HepG2 (cell line): ENCODE results near the gene PGA5.

Experiments used
- DPF2 ChIP-seq: sonication (generic); formaldehyde crosslinking; IDR thresholded peaks from 2 replicates; pipeline ENCODE4 v1.4.0; 2020; ENCODE audit warnings: mild to moderate bottlenecking, low read depth, missing genetic modification reagents, borderline replicate concordance
- MAZ ChIP-seq, 2 experiments: sonication (generic) in 1 of 2; formaldehyde crosslinking in 1 of 2; IDR thresholded peaks; 2 replicates each; pipeline versions ENCODE4 v1.5.0 to v1.6.1; 2012 to 2020; ENCODE audit warnings: low read depth in 2 of 2, mild to moderate bottlenecking in 2 of 2, borderline replicate concordance in 1 of 2, improper control_type of control experiment in 1 of 2, low read length in 1 of 2, missing genetic modification reagents in 1 of 2, moderate library complexity in 1 of 2
- MBD4 ChIP-seq: IDR thresholded peaks from 2 replicates; pipeline ENCODE4 v1.6.1; 2012; ENCODE audit warnings: low read length, inconsistent platforms, borderline replicate concordance
- MEIS1 ChIP-seq: sonication (generic); formaldehyde crosslinking; IDR thresholded peaks from 2 replicates; pipeline ENCODE4 v1.9.0; 2021; ENCODE audit warnings: mild to moderate bottlenecking, missing genetic modification reagents, moderate library complexity, borderline replicate concordance
- POLR2G ChIP-seq: fragments of 200-400 bp; formaldehyde crosslinking; IDR thresholded peaks from 2 replicates; pipeline ENCODE4 v1.6.1; 2018; ENCODE audit warnings: mild to moderate bottlenecking, low read depth, low read length, moderate library complexity
- SMAD1 ChIP-seq: sonication (generic); formaldehyde crosslinking; IDR thresholded peaks from 2 replicates; pipeline ENCODE4 v1.4.0; 2020; ENCODE audit warnings: missing genetic modification reagents, low read depth, mild to moderate bottlenecking, borderline replicate concordance
- SP2 ChIP-seq: sonication (generic); formaldehyde crosslinking; IDR thresholded peaks from 2 replicates; pipeline ENCODE4 v1.5.1; 2020; ENCODE audit warnings: mild to moderate bottlenecking, missing genetic modification reagents
- ZNF274 ChIP-seq: sonication (generic); formaldehyde crosslinking; IDR thresholded peaks from 2 replicates; pipeline ENCODE4 v1.5.1; 2020; ENCODE audit warnings: mild to moderate bottlenecking, missing genetic modification reagents
- ZNF282 ChIP-seq: fragments of 450-650 bp; IDR thresholded peaks from 2 replicates; pipeline ENCODE4 v1.6.1; 2018; ENCODE audit not compliant: partially characterized antibody
- ZNF549 ChIP-seq: sonication (generic); formaldehyde crosslinking; IDR thresholded peaks from 2 replicates; pipeline ENCODE4 v1.5.0; 2020; ENCODE audit warnings: missing genetic modification reagents
- TF ChIP-seq, protein P1 (sequence below): IDR thresholded peaks from 2 replicates; pipeline ENCODE4 v1.6.1; 2016; ENCODE audit warnings: low read depth, missing genetic modification reagents, missing compliant biosample characterization
- TF ChIP-seq, protein P2 (sequence below), 2 experiments: sonication (generic) in 1 of 2; formaldehyde crosslinking in 1 of 2; IDR thresholded peaks; 2 replicates each; pipeline versions ENCODE4 v1.5.1 to v1.6.1; 2011 to 2020; ENCODE audit warnings: borderline replicate concordance in 1 of 2, low read depth in 1 of 2, low read length in 1 of 2, mild to moderate bottlenecking in 1 of 2, missing genetic modification reagents in 1 of 2, moderate library complexity in 1 of 2
- TF ChIP-seq, protein P3 (sequence below), 2 experiments: IDR thresholded peaks; 2 replicates each; pipeline ENCODE4 v1.6.1; 2011 to 2012; ENCODE audit warnings: low read length in 2 of 2, borderline replicate concordance in 1 of 2, low read depth in 1 of 2, mild to moderate bottlenecking in 1 of 2, moderate library complexity in 1 of 2
- TF ChIP-seq, protein P4 (sequence below): sonication (generic); formaldehyde crosslinking; IDR thresholded peaks from 2 replicates; pipeline ENCODE4 v1.5.0; 2020; ENCODE audit warnings: mild to moderate bottlenecking, missing genetic modification reagents, moderate library complexity

DNA sequence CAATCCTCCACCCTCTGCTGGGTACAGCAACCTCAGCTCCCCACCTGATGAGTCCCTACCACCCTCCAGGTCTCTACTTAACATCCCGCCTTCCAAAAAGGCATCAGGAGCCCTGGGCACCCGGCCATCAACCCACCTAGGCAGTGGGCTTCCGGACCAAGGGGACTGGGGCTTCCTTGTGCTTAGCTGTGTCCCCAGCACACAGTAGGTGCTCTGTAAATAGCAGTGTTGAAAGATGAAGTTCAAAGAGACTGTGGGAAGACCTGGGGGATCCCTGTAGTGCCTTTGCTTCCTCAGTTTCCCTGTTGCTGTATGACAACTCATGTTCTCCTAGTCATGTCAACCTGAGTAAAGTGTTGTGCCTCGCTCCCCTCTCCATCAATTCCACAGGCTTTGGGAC lies 33.1 kb downstream of the PGA5 start:
- no peak for TF ChIP-seq POLR2G
- TF ChIP-seq ZNF282 = no peak
- no peak for TF ChIP-seq MBD4
- TF ChIP-seq DPF2 = no peak
- no peak for TF ChIP-seq SMAD1
- TF ChIP-seq, protein P1, sequence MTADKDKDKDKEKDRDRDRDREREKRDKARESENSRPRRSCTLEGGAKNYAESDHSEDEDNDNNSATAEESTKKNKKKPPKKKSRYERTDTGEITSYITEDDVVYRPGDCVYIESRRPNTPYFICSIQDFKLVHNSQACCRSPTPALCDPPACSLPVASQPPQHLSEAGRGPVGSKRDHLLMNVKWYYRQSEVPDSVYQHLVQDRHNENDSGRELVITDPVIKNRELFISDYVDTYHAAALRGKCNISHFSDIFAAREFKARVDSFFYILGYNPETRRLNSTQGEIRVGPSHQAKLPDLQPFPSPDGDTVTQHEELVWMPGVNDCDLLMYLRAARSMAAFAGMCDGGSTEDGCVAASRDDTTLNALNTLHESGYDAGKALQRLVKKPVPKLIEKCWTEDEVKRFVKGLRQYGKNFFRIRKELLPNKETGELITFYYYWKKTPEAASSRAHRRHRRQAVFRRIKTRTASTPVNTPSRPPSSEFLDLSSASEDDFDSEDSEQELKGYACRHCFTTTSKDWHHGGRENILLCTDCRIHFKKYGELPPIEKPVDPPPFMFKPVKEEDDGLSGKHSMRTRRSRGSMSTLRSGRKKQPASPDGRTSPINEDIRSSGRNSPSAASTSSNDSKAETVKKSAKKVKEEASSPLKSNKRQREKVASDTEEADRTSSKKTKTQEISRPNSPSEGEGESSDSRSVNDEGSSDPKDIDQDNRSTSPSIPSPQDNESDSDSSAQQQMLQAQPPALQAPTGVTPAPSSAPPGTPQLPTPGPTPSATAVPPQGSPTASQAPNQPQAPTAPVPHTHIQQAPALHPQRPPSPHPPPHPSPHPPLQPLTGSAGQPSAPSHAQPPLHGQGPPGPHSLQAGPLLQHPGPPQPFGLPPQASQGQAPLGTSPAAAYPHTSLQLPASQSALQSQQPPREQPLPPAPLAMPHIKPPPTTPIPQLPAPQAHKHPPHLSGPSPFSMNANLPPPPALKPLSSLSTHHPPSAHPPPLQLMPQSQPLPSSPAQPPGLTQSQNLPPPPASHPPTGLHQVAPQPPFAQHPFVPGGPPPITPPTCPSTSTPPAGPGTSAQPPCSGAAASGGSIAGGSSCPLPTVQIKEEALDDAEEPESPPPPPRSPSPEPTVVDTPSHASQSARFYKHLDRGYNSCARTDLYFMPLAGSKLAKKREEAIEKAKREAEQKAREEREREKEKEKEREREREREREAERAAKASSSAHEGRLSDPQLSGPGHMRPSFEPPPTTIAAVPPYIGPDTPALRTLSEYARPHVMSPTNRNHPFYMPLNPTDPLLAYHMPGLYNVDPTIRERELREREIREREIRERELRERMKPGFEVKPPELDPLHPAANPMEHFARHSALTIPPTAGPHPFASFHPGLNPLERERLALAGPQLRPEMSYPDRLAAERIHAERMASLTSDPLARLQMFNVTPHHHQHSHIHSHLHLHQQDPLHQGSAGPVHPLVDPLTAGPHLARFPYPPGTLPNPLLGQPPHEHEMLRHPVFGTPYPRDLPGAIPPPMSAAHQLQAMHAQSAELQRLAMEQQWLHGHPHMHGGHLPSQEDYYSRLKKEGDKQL (CRISPR knock-in tag) = no peak
- no peak for TF ChIP-seq ZNF549 (CRISPR knock-in tag)
- TF ChIP-seq, protein P2, sequence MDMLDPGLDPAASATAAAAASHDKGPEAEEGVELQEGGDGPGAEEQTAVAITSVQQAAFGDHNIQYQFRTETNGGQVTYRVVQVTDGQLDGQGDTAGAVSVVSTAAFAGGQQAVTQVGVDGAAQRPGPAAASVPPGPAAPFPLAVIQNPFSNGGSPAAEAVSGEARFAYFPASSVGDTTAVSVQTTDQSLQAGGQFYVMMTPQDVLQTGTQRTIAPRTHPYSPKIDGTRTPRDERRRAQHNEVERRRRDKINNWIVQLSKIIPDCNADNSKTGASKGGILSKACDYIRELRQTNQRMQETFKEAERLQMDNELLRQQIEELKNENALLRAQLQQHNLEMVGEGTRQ (IDR thresholded peaks at IDR 0.05; ENCODE audit: low read depth, low read length) = no peak
- TF ChIP-seq, protein P2 (CRISPR knock-in tag; IDR thresholded peaks at IDR 0.05; ENCODE audit: borderline replicate concordance) = no peak
- TF ChIP-seq, protein P3, sequence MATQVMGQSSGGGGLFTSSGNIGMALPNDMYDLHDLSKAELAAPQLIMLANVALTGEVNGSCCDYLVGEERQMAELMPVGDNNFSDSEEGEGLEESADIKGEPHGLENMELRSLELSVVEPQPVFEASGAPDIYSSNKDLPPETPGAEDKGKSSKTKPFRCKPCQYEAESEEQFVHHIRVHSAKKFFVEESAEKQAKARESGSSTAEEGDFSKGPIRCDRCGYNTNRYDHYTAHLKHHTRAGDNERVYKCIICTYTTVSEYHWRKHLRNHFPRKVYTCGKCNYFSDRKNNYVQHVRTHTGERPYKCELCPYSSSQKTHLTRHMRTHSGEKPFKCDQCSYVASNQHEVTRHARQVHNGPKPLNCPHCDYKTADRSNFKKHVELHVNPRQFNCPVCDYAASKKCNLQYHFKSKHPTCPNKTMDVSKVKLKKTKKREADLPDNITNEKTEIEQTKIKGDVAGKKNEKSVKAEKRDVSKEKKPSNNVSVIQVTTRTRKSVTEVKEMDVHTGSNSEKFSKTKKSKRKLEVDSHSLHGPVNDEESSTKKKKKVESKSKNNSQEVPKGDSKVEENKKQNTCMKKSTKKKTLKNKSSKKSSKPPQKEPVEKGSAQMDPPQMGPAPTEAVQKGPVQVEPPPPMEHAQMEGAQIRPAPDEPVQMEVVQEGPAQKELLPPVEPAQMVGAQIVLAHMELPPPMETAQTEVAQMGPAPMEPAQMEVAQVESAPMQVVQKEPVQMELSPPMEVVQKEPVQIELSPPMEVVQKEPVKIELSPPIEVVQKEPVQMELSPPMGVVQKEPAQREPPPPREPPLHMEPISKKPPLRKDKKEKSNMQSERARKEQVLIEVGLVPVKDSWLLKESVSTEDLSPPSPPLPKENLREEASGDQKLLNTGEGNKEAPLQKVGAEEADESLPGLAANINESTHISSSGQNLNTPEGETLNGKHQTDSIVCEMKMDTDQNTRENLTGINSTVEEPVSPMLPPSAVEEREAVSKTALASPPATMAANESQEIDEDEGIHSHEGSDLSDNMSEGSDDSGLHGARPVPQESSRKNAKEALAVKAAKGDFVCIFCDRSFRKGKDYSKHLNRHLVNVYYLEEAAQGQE (IDR thresholded peaks at IDR 0.05; ENCODE audit: borderline replicate concordance in 1 of 2, low read depth in 1 of 2, low read length in 2 of 2) = no peak
- TF ChIP-seq ZNF274 (CRISPR knock-in tag) = no peak
- no peak for TF ChIP-seq SP2 (CRISPR knock-in tag)
- TF ChIP-seq MAZ (IDR thresholded peaks at IDR 0.05; ENCODE audit: borderline replicate concordance, low read depth, low read length) = no peak
- TF ChIP-seq MAZ (CRISPR knock-in tag; IDR thresholded peaks at IDR 0.05; ENCODE audit: low read depth) = no peak
- no peak for TF ChIP-seq MEIS1
- TF ChIP-seq, protein P4, sequence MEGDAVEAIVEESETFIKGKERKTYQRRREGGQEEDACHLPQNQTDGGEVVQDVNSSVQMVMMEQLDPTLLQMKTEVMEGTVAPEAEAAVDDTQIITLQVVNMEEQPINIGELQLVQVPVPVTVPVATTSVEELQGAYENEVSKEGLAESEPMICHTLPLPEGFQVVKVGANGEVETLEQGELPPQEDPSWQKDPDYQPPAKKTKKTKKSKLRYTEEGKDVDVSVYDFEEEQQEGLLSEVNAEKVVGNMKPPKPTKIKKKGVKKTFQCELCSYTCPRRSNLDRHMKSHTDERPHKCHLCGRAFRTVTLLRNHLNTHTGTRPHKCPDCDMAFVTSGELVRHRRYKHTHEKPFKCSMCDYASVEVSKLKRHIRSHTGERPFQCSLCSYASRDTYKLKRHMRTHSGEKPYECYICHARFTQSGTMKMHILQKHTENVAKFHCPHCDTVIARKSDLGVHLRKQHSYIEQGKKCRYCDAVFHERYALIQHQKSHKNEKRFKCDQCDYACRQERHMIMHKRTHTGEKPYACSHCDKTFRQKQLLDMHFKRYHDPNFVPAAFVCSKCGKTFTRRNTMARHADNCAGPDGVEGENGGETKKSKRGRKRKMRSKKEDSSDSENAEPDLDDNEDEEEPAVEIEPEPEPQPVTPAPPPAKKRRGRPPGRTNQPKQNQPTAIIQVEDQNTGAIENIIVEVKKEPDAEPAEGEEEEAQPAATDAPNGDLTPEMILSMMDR = no peak
